ENCODE measurements around the gene SPNS3.

The SPNS3 gene

DNA sequence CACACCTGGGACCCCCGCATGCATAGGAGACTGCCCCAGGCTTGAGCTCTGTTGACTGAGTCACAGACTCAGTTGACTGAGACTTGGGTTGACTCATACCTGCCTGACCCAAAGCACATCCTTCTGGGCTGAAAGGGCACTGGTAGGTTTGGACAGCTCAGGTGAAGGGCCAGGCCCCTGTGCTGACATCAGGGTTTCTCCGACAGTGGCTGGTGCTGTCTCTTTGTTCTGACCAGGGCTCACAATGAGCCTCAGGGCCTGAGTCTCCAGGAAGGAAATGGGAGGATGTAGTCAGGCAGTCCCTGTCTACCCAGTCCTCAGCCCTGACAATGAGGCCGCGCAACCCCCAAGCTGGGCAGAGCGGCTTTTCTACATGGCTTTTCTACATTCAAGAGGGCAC, 71.4 kb downstream of the SPNS3 start:
- no peak for DNase-seq (ENCODE audit: extremely low spot score)
- TF ChIP-seq, protein P1, sequence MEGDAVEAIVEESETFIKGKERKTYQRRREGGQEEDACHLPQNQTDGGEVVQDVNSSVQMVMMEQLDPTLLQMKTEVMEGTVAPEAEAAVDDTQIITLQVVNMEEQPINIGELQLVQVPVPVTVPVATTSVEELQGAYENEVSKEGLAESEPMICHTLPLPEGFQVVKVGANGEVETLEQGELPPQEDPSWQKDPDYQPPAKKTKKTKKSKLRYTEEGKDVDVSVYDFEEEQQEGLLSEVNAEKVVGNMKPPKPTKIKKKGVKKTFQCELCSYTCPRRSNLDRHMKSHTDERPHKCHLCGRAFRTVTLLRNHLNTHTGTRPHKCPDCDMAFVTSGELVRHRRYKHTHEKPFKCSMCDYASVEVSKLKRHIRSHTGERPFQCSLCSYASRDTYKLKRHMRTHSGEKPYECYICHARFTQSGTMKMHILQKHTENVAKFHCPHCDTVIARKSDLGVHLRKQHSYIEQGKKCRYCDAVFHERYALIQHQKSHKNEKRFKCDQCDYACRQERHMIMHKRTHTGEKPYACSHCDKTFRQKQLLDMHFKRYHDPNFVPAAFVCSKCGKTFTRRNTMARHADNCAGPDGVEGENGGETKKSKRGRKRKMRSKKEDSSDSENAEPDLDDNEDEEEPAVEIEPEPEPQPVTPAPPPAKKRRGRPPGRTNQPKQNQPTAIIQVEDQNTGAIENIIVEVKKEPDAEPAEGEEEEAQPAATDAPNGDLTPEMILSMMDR (IDR thresholded peaks at IDR 0.05; ENCODE audit: control extremely low read depth, extremely low read depth, low read depth, missing control alignments), result no peak
- ChIA-PET CTCF (interaction anchor here (1.1 to 1.3 kb wide), 3 partner anchors 9 to 84 kb away, joined by 3 to 4 read pairs (median 3); no protein-coding TSS in a partner anchor), POLR2A (no interaction called here)

DNA sequence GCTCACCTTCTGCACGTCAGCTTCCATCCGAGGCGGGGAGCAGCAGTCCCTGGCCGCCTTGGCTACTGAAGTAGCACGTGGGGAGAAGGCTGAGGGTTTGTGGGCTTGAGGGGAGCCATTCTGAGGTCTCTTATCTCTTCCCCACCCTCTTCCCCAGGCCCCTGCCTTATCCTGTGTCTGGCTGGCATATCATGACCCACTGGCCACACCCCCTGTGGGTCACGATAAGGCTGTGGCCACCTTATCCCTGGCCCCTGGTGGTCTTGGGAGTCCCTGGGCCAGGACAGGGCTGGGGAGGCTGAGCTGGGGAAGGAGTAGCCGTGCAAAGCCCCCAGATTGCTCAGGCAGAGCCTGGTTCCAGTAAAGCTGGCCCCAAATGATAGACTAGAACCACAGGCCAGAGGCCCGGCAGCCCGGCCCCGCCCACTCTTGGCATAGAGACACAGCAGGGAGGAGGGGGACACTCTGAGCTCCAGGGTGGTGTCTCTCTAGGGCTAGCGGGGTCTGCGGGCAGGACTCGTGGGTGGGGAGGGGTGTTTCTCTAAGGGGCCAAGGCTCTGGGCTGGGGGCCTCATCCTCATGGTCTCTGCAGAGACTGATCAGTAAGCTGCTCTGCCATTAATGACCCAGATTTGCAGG, 72.6 kb downstream of the SPNS3 start:
- CTCF ChIA-PET, result no interaction called here

DNA sequence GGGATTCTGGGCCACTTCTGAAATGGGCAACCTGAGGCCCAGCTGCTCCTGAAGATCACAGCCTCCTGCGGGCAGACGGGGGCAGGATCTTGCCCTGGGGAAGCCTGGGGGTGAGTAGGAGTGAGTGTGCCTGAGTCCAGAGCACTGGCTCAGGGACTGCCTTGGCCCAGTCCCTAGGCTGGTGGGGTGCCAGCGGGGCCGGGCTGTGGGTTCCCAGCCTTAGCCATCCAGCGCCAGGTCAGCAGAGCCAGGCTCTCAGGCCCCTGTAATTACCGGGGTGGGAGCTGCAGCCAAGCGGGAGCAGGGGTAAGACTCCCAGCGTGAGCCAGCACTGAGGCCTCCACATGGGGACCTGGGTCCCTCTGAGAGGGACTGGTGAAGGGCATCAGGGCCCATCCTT, 73.2 kb downstream of the SPNS3 start:
- no peak for DNase-seq (ENCODE audit: extremely low spot score)
- ChIA-PET CTCF (interaction anchor here (2.6 kb wide), 1 partner anchor 60 kb away, joined by 9 read pairs; no protein-coding TSS in a partner anchor), POLR2A (no interaction called here)
- TF ChIP-seq, protein P1 (IDR thresholded peaks at IDR 0.05; ENCODE audit: control extremely low read depth, extremely low read depth, low read depth, missing control alignments), result no peak

More for the DNA sequence above, 72.6 kb downstream of the SPNS3 start:
- POLR2A ChIA-PET, result no interaction called here
- TF ChIP-seq, protein P1 (IDR thresholded peaks at IDR 0.05; ENCODE audit: control extremely low read depth, extremely low read depth, low read depth, missing control alignments), result no peak
- no peak for DNase-seq (ENCODE audit: extremely low spot score)

DNA sequence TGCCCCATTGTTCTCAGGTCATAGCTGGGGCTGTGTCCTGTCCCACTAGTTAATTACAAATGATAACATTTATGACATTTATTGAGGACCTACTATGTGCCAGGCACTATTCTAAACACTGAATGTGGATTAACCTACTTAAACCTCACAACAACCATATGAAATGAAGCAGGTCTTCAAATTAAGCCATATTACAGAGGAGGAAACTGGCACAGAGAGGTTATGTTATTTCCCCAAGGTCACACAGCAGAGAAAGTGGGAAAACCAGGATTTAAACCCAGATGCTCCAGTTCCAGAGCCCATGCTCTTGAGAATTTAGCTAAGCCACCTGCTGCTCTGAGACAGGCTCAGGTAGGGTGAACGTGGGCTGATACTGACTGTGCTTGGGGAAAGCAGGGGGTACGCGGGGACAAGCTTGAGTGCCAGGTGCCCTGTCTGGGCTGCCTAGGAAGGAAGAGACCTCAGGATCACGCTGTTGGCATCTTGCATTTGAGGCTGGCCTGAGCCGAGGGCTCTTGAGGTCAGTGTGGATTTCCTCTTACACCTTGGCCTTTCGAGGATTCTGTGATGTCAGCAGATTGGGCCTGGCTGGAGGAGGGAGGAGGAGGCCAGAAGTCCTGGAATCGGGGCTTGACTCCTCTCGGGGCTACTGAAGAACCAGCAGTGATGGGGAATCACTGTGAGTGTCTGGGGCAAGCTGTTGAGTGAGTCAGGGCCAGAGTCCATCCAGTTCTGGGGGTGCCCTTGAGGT, 73.8 kb downstream of the SPNS3 start:
- TF ChIP-seq, protein P1 (IDR thresholded peaks at IDR 0.05; ENCODE audit: control extremely low read depth, extremely low read depth, low read depth, missing control alignments), result no peak
- DNase-seq (ENCODE audit: extremely low spot score), result no peak
- CTCF ChIA-PET, result interaction anchor here (2.6 kb wide), 1 partner anchor 59 kb away, joined by 9 read pairs; no protein-coding TSS in a partner anchor
- POLR2A ChIA-PET, result no interaction called here

DNA sequence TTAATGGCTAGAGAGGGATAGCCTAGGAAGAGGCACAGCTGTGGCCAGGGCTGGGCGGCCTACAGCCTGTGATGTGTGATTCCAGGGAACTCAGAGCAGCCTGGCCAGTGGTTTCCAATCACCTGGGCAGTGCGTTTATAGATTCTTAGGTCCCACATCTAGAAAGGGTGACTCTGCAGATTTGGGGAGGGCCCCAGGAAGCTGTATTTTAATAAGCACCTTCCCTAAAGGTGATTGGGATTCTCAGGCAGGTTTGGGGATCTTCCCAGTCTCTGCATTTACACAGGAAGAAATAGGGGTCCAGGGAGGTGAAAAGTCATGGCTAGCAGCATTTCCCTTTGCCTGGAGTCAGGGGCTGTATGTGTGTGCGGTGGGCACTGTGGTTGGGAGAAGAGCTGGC, 74.5 kb downstream of the SPNS3 start:
- DNase-seq (ENCODE audit: extremely low spot score), result no peak
- TF ChIP-seq, protein P1 (IDR thresholded peaks at IDR 0.05; ENCODE audit: control extremely low read depth, extremely low read depth, low read depth, missing control alignments), result no peak
- ChIA-PET POLR2A (no interaction called here), CTCF (interaction anchor here (2.6 kb wide), 1 partner anchor 59 kb away, joined by 9 read pairs; no protein-coding TSS in a partner anchor)

DNA sequence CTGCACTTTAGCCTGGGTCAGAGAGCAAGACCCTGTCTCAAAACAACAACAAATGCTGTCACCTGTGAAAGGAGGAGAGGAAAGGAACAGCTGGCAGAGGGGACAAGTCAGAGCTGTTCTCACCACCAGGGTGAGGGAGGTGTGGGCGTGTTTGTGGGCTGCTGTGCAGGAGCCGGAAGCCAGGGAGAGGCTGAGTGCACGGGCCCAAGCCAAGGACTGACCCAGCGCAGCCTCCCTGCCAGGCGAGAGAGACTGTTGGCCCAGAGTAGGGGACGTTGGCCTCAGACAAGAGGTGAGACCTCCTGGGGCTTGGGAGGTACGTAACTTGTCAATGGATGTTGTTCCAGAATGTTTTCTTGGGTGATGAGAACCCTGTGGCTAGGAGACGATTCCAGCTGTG, 75.7 kb downstream of the SPNS3 start:
- ChIA-PET CTCF (no interaction called here), POLR2A (no interaction called here)
- DNase-seq (ENCODE audit: extremely low spot score), result peak; percentile 65
- TF ChIP-seq, protein P1 (IDR thresholded peaks at IDR 0.05; ENCODE audit: control extremely low read depth, extremely low read depth, low read depth, missing control alignments), result no peak
